GM19025 (cell line): Measurements from ENCODE around the gene CMBL.
"Not testable (repeated sequence)": the region's sequence is repeated elsewhere in the genome, so short reads cannot be mapped to it uniquely, and the experiment has no call there.

Experiments
- ATAC-seq: cut with Tn5 transposase; IDR thresholded peaks from one replicate; pipeline ENCODE4 v1.9.1; 2021; ENCODE audit warnings: mild to moderate bottlenecking, low read depth, moderate library complexity; ENCODE audit not compliant: unreplicated experiment

The CMBL gene

GRCh38 chr5:10307206-10308148 is at the start of gene CMBL:
CMBL (minus strand) TSS chr5:10307902; CDS start chr5:10290762, 17,140 bp downstream.
- peak; percentile 78 for ATAC-seq

GRCh38 chr5:10355071-10355889 is 47.6 kb upstream of the CMBL start:
- no peak for ATAC-seq

DNA sequence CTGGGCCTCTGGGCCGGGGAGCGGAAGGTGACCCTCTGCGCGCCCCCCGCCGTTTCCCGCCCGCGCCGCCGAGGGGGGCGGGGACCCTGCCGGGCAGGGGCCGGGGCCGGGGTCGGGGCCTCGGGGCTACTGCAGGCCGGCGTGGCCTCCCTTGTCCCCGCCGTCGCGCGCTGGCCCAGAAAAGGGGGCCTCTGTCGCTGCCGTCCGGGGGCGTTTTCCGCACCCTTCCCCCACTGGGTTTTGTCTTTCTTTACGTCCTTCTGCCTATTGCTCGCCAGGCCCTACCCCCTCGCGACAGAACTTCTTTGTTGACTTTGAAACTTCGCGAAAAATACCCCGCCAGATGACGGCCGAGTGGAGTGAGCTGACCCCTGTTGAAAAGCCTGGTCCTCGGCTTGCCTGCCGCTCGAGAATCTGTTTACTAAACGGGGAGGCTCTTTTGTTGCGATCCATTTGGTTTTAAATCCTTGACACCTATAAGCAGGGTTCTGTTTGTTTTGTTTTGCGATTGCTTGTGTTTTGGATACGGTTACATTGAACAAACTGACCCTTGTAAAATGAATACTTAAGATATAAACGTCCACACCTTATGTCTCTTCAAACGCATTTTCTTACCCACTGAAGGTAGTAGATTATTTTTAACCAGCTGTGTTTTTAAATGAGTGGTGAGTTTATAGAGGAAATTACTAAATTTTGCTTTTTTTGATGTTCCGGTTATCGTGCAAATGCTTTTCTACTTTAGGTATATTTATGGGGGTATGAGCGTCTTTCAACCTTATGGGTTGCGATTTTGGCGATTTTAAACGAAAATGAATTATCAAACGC is 46.6 kb upstream of the CMBL start:
- peak; percentile 15 for ATAC-seq

DNA sequence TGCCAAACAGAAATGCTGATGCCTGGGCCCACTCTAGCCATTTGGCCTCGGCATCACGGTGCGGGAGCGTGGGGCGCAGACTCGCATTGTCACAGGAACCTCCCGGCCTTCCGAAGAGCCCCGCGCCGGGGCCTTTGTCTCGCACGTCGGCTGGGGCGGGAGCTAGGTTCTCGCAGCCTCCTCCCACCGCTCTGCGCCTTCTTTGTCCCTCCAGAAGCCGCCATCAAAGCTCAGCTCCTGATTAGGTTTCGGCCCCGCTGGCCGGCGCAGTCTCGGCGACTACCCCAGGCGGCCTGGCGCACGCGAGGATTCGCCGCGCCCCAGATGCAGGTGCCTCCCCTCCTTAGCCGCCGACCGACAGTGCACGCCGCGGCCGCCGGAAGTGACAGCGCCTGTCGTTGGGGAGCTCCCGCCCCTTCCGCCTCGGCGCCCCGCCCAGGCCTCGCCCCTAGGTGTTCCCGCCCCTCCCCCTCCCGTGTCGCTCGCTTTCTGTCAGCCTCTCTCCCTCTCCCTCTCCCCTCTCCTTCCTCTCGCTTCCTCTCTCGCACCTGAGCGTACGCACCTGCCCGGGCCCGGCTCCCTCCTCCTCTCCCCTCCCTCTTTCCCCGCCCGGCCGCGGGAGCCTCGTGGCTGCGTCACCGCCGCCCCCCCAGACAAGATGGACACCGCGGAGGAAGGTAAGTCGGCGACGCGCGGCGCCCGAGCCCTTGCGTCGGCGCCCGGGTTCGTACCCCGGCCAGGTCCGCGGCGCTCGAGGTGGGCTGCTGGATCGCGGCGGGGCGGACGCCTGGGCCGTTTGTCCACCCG is 45.7 kb upstream of the CMBL start, which contains the start of gene MARCHF6:
Gene MARCHF6, plus strand, starts transcription at position 455 of the 807 bp plus-strand sequence. Its CDS starts 204 bp downstream, at position 659.
- ATAC-seq, result peak; percentile 85

DNA sequence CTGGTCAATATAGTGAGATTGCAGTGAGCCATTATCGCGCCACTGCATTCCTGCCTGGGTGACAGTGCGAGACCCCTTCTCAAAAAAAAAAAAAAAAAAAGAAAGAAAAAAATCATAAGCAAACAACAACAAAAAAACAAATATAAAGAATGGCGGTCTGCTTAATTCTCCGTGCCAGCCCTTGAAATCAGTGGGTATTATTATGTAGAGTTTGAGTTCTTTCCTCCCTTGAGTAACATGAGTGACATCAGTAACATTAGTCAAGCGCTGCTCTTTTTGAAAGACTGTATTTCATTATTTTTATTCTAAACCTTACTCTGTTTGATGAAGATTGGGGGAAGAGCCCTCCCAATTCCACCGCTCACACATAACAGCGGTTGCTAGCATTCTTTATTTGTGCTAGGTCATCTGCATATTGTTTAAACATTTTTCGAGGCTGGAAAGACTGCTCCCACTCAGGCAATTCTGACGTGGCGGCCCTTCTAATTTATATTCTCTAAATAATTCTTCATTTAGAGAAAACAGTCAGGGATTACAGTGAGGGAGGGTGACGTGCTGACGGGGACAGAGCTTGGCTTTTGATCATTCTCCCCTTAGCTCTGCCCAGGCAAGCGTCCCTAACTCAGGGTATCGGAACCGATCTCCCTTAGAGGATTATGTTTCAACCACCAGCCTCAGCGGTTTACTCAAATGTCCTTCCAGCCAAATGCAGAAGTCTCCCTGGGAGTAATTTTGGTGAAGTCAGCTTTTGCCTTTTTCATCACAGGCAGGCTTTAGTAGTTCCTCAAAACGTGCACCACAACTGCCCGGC is 44.9 kb upstream of the CMBL start:
- ATAC-seq, result no peak

DNA sequence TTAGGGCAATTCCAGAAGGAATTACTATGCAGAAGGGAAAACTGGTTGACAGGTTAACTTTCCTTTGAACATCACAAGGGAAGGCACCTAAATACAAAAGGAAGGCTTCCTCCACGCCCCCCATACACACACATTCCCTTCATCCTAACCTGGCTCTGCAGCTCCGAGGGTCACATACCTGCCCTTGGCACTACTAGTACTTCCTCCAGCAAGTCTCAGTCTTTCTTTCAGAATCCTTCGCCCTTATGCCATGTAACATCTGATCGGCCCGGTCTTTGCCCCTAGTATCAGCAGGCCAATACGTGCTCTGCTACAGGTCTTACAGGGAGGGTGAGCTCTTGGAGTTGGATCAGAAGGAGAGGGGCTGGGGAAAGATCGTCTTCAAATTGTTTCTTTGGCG is 44.2 kb upstream of the CMBL start:
- ATAC-seq, result no peak

- ATAC-seq, result no peak
These were observed 43.6 kb upstream of the CMBL start for GRCh38 chr5:10351199-10351905.

DNA sequence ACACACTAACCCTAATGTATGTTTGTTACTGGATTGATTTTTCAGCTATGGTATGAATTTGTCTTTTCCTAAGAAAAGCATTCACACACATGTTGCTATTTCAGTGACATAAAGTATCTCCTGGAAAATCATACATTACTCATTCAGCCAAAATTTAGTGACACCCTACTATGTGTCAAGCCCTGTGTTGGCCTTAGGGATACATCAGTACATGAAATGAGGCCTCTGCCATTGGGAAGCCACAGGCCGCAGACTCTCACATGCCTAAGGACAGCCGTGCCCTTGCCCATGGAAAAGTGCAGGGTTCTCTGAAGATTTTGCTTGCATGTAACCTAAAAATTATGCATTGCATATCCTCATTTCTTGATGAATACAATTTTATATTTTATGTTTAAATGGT is 40.6 kb upstream of the CMBL start:
- ATAC-seq, result no peak

DNA sequence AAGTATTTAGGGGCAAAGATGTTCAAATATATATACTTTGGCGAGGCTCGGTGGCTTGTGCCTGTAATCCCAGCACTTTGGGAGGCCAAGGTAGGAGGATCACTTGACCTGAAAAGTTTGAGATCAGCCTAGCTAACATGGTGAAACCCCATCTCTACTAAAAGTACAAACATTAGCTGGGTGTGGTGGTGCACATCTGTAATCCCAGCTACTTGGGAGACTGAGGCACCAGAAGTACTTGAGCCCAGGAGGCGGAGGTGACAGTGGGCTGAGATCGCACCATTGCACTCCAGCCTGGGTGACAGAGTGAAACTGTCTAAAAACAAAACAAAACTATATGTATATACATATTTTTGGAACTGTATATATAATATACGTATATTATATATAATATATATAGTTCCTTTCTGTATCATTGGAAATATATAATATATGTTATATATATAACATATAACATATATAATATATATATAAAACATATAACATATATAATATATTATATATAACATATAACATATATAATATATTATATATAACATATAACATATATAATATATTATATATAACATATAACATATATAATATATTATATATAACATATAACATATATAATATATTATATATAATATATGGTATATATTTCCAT is 36.9 kb upstream of the CMBL start:
- ATAC-seq, result not testable (repeated sequence)

DNA sequence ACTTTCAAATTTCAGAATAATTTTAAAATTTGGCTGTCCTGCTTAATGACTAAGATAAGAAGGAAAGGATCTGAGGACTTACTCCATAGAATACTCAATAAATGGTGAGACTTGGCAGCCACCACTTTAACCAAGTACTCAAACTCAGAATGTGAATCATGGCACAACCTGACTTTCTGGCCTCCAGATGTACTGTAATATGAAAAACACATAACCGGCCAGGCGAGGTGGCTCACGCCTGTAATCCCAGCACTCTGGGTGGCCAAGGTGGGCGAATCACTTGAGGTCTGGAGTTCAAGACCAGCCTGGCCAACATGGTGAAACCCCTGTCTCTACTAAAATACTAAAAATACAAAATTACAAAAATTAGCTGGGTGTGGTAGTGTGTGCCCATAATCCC is 35.8 kb upstream of the CMBL start:
- ATAC-seq, result no peak

DNA sequence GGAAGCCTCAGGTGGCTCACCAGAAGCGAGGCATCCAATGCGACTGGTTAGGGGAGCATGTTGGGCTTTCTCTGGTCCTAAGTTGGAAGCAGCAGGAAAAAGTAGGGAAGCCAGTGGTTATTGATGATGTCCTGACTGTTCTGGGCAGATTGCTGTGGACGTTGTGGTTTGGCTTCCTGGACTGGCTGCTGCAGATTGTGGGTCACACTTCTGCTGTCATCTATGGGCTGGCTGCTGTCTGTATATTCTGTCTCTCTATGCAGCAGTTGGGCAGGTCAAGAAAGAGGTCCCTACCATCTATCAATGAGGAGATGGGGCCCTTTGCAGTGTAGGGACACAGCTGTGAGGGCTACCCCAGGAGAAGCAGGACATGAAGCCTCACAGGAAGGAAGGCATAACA is 32.3 kb upstream of the CMBL start:
- ATAC-seq, result no peak

GRCh38 chr5:10339058-10339811 is 31.5 kb upstream of the CMBL start:
- no peak for ATAC-seq

DNA sequence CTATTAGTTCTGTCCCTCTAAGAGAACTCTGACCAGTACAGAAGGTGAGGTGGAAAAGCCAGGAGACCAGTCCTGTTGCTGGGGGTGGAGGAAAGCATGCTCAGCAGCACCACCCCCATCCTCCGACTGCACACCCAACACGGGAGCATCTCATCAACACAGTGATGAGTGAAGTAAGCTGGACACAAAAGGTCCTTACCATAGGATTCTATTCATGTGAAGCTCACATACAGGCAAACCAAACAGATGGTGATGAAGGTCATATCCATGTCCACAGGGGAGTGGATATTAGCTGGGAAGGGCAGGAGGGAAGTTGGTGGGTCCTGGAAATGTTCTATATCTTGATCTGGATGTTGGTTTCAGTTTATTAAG is 31.0 kb upstream of the CMBL start:
- no peak for ATAC-seq

DNA sequence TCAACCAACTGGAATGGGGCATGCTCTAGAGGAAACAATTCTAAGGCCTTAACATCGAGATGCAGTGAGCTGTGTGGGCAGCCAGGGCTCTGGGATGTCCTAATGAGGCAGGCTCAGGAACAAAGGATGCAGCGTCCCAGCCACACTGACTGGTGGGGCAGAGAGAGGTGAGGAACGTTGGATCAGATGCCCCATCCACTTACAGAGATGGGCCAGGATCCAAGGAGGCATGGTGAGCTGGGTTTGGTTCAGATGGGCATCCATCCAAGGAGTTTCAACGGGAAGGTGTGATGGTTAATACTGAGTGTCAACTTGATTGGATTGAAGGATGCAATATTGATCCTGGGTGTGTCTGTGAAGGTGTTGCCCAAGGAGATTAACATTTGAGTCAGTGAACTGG is 30.3 kb upstream of the CMBL start:
- no peak for ATAC-seq

DNA sequence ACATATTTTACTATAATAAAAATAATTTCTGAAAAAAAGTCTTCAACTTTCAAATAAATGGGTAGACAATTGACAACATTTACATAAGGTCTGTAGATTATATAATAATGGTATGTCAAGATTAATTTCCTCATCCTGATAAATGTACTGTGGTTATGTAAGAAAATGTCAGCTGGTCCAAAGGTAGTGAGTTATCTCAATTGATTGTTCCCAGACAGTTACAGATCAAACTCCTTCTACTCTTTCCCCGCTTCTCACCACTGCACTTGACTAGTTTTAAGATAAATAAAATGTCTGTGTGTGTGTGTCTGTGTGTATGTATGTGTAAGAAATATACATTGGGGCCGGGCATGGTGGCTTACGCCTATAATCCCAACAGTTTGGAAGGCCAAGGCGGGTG is 29.4 kb upstream of the CMBL start:
- ATAC-seq, result no peak

DNA sequence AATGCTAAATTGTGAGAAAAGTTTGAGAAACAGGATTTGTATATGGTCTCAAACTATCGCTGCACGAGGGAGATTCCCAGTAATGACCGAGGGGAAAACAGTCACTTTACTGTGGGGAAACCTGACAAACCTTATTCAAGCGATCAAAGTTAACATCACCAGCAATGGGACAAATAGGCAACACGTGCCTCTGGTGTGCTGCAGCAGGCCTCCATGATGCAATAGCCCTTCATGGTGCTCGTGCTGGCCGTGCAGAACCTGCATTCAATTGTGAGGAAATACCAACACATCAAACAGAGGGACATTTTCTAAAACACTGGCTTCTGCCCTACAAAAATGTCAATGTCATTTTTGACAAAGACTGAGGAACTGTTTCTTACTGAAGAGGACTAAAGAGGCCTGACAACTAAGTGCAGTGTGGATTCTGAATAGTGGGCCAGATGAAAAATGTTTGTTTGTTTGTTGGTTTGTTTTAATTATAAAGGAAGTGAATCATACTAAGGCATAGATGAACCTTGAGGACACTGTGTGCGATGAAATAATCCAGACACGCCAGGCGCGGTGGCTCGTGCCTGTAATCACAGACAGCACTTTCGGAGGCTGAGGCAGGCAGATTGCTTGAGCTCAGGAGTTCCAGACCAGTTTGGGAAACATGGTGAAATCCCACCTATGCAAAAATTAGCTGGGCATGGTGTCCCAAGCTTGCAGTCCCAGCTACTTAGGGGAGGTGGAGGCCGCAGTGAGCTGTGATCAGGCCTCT is 28.2 kb upstream of the CMBL start:
- ATAC-seq, result no peak
